Myometrial cell (primary cell): ENCODE results near the gene P2RY10. TPM values are rescaled to one million over a fixed set of nuclear protein-coding genes. Genes with fewer than 3 reads are reported as not detected.

ENCODE experiments used
- total RNA-seq: library from RNA; depleted of rRNA; stranded (reverse); fragments of >200 nt; gene quantifications from 2 replicates; pipeline ENCODE4 v1.2.3, GENCODE V29; 2015

The P2RY10 gene
- not detected in 2 replicates for total RNA-seq

GRCh38 chrX:78945186-78945912, at the start of gene P2RY10:
Gene P2RY10 (plus strand): TSS chrX:78945391. CDS start chrX:78960521, 15,130 bp downstream.

Other genes with a start within 250 kb of the P2RY10 start
- not detected in 2 replicates for gene LPAR4, start 197.7 kb upstream of the P2RY10 start, total RNA-seq
- not detected in 2 replicates for gene GPR174, start 199.3 kb downstream of the P2RY10 start, total RNA-seq